Superior temporal gyrus (tissue), 1 donor: ENCODE measurements around the gene ALPP.
"Not testable (repeated sequence)": the region's sequence is repeated elsewhere in the genome, so short reads cannot be mapped to it uniquely, and the experiment has no call there.

Experiments used
- DNase-seq: peaks from one replicate; pipeline ENCODE4 v3.0.0-alpha.2; 2016; ENCODE audit errors: extremely low spot score

ALPP gene

DNA sequence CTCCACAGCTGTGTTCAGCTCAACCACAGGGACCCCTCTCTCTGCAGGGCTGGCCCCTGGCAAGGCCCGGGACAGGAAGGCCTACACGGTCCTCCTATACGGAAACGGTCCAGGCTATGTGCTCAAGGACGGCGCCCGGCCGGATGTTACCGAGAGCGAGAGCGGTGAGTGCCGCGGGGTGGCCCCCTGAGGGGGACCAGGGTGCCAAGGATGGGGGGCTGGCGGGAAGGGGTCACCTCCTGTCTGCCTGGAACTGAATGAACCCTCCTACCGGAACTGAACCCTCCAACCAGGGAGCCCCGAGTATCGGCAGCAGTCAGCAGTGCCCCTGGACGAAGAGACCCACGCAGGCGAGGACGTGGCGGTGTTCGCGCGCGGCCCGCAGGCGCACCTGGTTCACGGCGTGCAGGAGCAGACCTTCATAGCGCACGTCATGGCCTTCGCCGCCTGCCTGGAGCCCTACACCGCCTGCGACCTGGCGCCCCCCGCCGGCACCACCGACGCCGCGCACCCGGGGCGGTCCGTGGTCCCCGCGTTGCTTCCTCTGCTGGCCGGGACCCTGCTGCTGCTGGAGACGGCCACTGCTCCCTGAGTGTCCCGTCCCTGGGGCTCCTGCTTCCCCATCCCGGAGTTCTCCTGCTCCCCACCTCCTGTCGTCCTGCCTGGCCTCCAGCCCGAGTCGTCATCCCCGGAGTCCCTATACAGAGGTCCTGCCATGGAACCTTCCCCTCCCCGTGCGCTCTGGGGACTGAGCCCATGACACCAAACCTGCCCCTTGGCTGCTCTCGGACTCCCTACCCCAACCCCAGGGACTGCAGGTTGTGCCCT lies 2.9 kb downstream of the ALPP start:
- DNase-seq: not testable (repeated sequence)

DNA sequence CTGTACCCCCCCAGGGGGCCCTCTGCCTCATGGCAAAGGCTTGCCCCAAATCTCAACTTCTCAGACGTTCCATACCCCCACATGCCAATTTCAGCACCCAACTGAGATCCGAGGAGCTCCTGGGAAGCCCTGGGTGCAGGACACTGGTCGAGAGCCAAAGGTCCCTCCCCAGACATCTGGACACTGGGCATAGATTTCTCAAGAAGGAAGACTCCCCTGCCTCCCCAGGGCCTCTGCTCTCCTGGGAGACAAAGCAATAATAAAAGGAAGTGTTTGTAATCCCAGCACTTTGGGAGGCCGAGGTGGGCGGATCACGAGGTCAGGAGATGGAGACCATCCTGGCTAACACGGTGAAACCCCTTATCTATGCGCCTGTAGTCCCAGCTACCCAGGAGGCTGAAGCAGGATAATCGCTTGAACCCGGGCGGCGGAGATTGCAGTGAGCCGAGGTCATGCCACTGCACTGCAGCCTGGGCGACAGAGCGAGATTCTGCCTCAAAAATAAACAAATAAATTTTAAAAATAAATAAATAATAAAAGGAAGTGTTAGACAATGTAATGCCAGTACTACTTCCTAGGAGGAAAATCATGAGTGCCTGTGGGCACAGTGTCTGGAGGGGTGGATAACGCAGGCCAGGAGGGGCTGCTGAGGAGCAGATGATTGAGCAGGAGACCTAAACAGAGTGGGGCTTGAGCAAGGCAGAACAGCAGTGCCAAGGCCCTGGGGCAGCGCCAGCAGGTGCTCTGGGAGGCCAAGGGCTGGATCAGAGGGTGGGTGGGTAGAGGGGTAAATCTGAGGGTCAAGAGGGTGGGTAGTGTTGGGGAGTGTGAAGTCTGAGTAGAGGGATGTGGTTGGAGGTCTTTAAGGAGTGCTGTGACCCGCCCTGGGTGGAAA lies 4.0 kb downstream of the ALPP start:
- no peak for DNase-seq

DNA sequence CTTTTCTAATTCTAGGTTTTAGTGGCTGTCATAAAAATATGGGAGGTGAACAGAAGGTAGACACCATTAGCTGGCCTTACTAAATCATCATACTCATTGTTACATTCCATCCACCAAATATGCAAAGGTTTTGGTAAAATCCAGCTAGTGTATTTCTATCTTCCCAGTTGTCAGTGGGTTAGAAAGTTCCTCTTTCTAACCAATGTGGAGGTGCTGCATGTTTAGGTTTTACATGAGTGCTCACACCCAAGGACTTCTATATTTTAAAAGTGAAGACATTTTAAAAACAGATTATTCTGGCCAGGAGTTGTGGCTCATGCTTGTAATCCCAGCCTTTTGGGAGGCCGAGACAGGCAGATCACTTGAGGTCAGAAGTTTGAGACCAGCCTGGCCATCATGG lies 5.9 kb downstream of the ALPP start:
- DNase-seq: no peak

DNA sequence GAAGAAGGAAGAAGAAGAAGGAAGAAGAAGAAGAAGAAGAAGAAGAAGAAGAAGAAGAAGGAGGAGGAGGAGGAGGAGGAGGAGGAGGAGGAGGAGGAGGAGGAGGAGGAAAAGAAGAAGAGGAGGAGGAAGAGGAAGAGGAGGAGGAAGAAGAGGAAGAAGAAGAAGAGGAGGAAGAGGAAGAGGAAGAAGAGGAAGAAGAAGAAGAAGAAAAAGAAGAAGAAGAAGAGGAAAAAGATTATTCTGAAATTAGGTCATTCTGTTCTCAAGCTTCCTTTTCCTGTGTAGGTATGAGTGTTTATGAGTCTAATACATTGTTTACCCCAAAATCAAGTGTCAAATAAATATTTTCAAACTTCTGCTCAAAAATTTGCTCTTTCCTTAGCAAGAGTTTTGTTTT lies 6.5 kb downstream of the ALPP start:
- not testable (repeated sequence) for DNase-seq

DNA sequence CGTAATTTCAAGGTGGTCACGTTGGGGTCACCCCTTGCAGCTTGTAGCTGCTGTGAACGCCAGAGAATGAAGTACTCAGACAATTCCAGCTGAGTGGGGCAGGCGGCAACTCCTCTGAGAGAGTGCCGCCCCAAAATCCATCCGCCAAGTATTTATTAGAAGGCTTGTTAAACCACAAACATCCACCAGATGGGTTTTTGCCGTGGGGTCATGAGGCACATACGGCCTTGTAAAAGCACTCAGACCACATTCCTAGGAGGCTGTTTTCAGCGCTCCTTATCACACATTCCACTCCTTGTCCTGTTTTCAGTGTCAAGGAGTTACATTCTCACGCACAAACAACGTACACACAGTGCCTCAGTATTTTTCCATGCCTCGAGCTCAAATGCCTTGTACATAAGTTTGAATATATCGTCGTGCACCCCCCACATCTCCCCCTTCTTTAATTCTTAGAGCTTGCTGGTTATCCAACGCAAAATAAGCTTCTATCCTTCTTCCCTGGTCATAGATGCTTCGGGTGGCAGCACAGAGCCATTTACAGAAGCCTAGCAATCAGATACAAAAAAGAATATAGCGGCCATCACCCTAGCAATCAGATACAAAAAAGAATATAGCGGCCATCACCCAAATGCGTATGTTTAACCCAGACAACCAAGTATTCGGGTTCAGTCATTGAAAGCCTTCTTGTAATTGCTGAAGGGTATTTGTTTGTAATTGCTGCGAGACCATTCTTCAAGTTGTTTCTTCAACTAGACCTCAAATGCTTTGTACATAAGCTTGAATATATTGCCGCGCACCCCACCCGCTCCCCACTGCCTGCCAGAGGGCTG lies 7.3 kb downstream of the ALPP start:
- DNase-seq: no peak

DNA sequence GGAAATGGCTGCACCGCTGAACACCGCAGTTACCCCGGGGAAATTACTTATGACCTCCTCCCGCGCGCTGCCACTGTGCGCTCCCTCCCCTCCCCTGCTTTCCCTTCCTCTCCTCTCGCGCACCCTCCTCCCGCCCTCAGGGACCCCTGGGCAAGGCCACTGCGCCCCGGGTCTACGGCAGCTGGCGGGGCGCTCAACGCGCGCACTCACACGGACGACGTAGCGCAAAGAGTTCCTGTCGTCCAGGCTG lies 7.9 kb downstream of the ALPP start:
- DNase-seq: no peak

DNA sequence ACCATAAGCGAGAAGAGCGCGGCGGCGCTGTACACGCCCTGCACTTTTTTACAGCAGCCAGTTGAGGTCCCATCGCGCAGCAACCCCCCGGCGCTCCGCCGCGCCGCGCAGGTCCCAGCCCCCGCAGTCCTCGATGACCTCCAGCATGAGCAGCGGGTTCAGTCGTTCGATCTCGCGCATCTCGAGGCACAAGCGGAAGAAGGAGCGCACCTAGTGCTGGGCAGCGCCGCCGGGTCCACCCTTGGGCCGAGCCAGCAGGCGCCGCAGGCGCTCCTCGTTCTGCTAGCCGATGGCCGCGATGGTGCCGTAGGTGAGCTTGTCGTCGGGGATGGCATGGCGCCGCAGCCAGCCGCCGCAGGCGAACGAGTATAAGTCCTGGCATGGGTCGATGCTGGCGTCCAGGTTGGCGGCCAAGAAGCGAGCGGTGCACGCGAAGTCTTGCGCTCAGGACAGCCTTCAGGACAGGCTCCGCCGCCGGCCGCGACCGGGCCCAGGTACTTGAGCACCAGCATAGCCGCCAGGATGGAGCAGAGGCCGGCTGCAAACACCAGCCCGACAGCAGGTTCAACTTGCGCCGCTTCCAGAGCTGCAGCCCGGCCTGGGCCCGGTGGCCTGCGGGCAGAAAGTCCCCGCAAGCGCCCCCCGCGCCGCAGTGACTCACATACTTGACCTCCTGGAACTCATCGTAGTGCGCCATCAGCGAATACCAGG lies 8.3 kb downstream of the ALPP start:
- no peak for DNase-seq

DNA sequence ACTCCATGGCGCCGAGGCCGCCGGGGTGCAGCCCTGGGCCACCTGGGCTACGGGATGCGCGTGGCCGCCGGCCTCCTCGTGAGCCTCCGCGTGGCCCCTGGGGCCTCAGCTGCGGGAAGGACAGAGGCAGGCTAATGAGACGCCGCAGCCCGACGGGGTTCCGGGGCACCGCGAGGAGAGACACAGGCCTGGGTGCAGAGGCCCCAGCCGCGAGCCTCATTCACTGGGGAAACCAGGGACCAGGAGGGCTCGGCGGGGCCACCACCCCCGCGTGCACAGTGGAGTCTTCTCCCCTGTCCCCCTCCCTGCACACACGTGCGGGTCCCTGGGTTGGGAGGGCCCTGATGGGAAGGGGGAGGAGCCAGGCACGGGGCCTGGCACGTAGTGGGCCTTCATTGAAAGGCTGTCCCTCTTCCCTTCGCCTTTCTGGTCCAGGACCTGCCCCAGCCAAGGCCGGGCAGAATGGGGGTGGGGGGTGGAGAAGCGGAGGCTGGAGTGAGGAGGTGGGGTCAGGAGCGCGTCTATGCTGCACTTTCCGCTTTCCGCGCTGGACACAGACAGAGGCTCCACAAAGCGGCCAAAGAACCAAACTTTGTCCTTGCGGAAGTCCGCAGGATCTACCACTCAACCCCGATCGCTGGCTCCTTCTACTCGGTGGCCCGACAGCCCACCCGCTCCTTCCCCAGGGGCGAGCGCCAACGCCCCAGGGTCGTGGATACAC lies 9.1 kb downstream of the ALPP start:
- DNase-seq: no peak

DNA sequence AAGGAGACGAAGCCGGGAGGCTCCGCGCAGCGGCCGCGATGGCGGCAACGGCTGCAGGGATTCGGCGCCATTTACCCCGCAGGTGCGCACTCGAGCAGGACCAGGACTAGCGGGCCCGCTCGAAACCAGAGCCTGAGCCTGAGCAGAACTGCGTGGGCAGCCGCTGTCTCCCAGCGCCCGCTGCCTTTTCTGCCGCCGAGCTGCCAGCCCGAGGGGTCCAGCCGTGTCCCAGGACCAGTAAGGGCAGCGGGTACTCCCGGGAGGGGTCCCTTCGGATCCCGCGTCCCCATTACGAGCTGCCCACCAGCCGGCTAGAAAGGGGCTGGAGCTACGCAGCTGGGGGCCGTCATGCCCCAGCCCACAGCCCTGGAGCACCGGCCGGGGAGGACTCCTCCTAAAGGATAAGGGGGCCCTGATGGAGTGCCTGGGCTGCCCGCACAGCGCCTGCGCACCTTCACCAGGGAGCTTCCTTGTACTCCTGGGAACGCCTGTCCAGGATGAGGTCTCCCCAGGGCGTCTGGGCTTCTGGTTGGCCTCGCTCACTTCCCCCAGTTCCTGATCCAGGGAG lies 9.9 kb downstream of the ALPP start:
- DNase-seq: no peak

DNA sequence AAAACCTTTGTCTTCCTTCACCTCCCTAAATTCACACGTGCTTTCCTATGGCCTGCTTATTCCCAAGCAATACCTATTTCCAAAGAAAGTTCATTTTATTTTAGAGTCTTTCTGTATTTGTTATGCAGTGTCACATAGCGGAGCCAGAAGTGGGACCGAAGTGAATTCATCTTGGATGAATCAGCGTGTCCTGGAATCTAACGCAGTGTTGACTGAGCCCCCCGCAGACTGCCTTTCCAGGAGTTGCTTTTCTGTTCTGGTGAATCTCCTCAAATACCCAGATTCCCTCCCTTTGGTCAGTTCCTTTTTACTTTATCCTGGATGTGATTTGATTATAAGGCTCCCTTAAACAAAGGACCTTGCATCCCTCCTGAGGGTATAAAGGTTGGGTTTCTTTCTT lies 10.8 kb downstream of the ALPP start:
- no peak for DNase-seq

DNA sequence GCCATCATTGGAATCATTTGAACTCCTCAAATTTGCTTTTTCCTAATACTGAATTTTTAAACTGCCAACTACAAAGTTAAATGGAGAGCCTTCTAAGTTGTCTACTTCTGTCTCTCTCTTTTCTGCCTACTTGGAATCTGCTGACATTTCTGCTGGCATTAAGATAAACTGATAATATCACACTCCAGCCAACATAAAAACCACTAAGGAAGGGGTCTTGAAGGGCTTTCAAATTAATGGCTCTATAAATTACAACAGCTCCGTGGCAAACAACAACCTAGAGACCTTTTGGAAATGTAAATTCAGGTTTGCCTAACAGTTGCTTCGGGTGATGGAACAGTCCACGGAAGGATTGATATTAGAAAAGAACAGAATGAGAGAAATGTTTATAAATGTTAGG lies 12.1 kb downstream of the ALPP start:
- no peak for DNase-seq

DNA sequence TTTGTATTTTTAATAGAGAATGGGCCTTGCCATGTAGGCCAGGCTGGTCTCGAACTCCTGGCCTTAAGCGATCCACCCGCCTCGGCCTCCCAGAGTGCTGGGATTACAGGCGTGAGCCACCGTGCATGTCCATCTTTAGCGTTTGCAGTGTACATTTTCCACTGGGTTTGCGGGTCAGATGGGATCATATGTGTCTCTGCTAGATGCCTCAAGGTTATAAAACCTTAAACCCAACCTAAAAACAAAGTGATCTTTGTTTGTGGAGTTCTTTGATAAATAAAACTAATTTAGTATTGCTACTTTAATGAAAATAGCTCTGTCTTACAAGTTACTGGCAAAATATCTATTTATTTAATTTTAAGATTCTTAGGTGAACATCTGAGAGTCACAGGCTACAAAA lies 15.0 kb downstream of the ALPP start:
- no peak for DNase-seq

DNA sequence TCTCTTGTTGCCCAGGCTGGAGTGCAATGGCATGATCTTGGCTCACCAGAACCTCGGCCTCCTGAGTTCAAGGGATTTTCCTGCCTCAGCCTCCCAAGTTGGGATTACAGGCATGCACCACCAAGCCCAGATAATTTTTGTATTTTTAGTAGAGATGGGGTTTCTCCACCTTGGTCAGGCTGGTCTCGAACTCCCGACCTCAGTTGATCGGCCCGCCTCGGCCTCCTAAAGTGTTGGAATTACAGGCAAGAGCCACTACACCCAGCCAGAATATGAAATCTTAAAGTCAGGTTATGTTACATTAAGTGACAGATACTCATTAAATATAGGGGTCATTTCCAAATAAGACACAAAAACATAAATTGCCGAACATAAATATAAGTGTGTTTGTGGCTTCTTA lies 15.9 kb downstream of the ALPP start:
- not testable (repeated sequence) for DNase-seq

DNA sequence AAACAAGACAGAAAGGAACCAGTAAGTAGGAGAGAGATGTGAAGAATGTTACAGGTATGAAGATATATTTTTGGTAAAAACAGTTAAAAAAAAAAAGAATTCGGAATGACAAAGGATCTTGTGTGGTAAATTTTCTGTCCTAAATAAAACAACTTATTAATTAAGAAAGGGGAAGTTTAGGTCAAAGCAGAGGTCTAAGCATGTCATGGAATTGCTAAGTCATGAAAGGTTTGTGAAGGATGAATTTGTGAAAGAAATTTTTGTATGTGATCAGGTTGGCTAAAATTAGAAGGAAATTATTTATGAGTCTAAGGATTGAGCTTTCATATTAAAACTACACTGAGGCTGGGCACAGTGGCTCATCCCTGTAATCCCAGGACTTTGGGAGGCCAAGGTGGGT lies 17.0 kb downstream of the ALPP start:
- no peak for DNase-seq

DNA sequence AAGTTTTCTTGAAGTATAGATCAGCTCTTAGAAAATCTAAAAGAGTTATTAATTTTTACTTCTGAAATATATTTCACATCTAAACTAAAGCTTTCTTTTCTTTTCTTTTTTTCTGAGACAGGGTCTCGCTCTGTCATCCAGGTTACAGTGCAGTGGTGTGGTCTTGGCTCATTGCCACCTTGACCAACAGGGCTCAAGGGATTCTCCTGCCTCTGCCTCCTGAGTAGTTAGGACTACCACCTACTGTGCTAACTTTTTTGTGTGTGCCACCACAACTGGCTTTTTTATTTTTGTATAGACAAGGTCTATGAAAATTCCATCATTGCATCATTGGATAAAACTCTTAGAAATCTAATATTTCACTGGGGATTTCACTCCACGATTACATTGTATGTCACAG lies 18.1 kb downstream of the ALPP start:
- DNase-seq: no peak

DNA sequence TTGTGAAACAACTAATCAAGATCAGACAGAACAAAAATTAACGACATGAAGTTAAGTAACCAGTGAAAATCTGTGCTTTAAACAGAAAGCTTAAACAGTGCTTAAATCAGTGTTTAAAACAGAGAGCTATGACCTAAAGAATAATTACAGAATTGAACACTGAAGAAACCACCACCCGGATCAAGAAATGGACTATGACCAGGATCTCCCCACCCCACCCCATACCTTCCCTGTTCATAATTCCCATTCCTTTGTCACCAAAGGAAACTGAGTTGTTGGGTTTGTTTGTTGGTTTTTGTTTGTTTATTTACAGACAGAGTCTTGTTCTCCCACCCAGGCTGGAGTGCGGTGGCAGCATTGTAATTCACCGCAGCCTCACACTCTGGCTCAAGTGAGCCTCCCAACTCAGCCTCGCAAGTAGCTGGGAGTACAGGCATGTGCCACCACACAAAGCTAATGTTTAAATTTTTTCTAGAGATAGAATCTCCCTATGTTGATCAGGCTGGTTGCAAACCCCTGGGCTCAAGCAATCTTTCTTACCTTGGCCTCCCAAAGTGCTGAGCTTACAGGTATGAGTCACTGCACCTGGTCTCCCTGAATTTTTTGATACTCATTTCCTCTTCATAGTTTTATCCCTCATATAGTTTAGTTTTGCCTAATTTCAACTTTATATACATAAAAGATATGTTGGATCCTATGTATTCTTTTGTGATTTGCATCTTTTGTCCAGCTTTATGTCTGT lies 19.9 kb downstream of the ALPP start:
- no peak for DNase-seq

DNA sequence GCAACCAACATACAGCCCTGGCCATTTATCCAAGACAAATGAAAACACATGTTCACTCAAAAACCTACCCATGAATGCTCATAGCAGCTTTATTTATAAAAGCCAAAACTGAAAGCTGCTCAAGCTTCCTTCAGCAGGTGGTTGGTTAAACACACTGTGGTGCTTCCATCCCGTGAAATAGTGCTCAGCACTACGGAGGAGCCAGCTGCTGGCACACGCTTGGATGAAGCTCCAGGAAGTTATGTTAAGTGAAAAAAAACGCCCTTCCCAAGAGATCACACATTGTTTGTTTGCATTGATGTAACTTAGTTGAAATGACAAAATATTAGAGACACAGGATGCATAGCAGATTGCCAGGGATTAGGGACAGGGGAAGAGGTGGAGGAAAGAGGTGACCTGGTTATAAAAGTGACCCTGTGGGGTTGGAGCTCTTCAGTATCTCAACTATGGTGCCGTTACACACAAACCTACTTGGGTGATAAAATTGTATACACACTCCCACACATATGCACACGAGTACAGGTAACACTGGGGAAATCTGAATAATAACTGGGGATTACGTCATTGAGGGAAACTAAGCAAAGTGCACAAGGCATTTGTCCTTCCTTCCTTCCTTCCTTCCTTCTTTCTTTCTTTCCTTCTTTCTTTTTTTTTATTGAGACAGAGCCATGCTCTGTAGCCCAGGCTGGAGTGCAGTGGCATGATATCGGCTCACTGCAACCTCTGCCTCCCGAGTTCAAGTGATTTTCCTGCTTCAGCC lies 21.9 kb downstream of the ALPP start:
- DNase-seq: no peak

DNA sequence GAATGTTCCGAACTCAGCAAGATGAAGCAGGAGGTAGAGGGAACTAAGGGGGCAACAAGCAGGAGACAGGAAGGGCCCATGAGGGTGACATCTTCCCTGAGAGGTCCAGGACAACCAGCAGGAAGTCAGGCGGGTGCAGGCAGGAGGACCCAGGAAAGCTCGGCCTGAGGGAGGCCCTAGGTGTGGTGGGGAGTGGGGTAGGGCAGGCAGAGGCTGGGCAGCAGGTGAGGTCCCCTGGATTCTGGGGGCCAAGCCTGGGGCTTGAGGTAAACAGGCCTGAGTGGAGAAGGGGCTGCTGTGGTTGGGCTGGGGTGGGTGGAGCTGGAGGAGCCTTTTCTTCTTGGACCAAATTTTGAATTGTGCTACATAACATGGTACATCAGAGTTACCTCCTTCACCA lies 24.0 kb downstream of the ALPP start:
- no peak for DNase-seq

DNA sequence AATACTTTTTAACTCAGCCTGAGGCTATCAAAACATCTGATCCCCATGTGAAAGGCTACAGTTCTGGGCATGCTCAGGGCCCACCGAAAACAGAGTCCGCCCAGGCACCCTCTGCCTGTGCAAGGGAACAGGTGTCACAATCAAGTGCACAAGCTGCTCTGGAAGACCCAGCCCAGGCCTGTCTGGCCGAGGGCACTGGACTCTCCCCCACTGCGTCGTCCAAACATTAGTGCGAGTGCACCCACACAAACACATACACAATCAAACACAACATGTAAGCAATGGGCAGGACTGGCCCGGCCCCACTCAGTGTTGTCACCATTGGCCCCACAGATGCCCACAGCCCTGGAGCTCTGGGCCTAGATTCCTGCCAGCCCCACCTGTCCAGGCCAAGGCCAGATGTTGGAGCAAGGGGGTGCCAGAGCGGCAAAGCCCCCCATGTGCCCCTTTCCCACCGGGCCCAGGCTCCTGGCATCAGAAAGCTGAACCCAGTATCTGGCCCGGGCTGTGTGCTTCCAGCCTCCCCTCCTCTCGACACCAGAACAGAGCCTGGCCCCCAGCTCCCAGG lies 27.5 kb downstream of the ALPP start:
- DNase-seq: no peak
